IMR-90 (cell line): ENCODE results near the gene ELFN1. TPM values are rescaled to one million over a fixed set of nuclear protein-coding genes. Genes with fewer than 3 reads are reported as not detected.

Experiments used
- ATAC-seq: fragments of 200-7000 bp; cut with Tn5 transposase; 2 replicates; pipeline ENCODE4 v1.9.1; 2020; ENCODE audit warnings: low read depth, mild to moderate bottlenecking, moderate library complexity
- BruUV-seq: library from RNA; stranded (reverse); fragments of 400-500 nt; replicated peaks from 2 replicates; lab custom pipeline; 2021; lab: Mats Ljungman, UMichigan
- CTCF ChIA-PET: fragments of 300-600 bp; formaldehyde crosslinking; extraction: SDS; loops from one replicate; lab custom pipeline; 2021; ENCODE audit warnings: antibody characterized with exemption; lab: Yijun Ruan, JAX
- POLR2A ChIA-PET: fragments of 300-600 bp; sonication (Branson Sonifier 250); formaldehyde crosslinking; loops from one replicate; lab custom pipeline; 2022; ENCODE audit warnings: antibody characterized with exemption; ENCODE audit not compliant: unreplicated experiment; lab: Charles Lee
- DNase-seq: peaks from one replicate; pipeline ENCODE4 v3.0.0; 2013
- H2AFZ ChIP-seq: replicated peaks from 2 replicates; pipeline ENCODE3; 2013; ENCODE audit warnings: low read length, mild to moderate bottlenecking; ENCODE audit not compliant: poor library complexity
- H2AK5ac ChIP-seq: 2 replicates; pipeline ENCODE4 v1.6.1; 2013; ENCODE audit warnings: low read depth, low read length, inconsistent platforms
- H2AK9ac ChIP-seq: replicated peaks from 2 replicates; pipeline ENCODE3; 2013; ENCODE audit warnings: mild to moderate bottlenecking, low read depth, low read length, moderate library complexity; ENCODE audit not compliant: poor library complexity
- H2BK120ac ChIP-seq: 2 replicates; pipeline ENCODE4 v1.6.1; 2013; ENCODE audit warnings: low read depth, low read length, inconsistent platforms
- H2BK15ac ChIP-seq: 3 replicates; pipeline ENCODE4 v1.6.1; 2013; ENCODE audit warnings: low read depth, low read length, inconsistent platforms
- H2BK20ac ChIP-seq: 2 replicates; pipeline ENCODE4 v1.6.1; 2013; ENCODE audit warnings: low read depth, mild to moderate bottlenecking, inconsistent platforms, low read length, moderate library complexity
- H2BK5ac ChIP-seq: 2 replicates; pipeline ENCODE4 v1.6.1; 2013; ENCODE audit warnings: mild to moderate bottlenecking, low read depth, low read length, inconsistent platforms; ENCODE audit not compliant: poor library complexity, severe bottlenecking
- H3K14ac ChIP-seq: replicated peaks from 2 replicates; pipeline ENCODE4 v1.6.1; 2013; ENCODE audit warnings: low read depth, low read length, inconsistent platforms
- H3K18ac ChIP-seq: 2 replicates; pipeline ENCODE4 v1.6.1; 2013; ENCODE audit warnings: low read depth, low read length, control low read depth
- H3K23ac ChIP-seq: 2 replicates; pipeline ENCODE4 v1.6.1; 2013; ENCODE audit warnings: low read depth, low read length, inconsistent platforms
- H3K27ac ChIP-seq: 2 replicates; pipeline ENCODE4 v1.5.1; 2013; ENCODE audit warnings: mild to moderate bottlenecking, control low read depth, low read length; ENCODE audit not compliant: insufficient read depth
- H3K27me3 ChIP-seq: 2 replicates; pipeline ENCODE4 v1.6.1; 2013; ENCODE audit warnings: low read length; ENCODE audit not compliant: control insufficient read depth, insufficient read depth
- H3K36me3 ChIP-seq: 2 replicates; pipeline ENCODE4 v1.6.1; 2013; ENCODE audit warnings: low read length, mixed read lengths; ENCODE audit not compliant: control insufficient read depth, insufficient read depth
- H3K4ac ChIP-seq: 2 replicates; pipeline ENCODE4 v1.6.1; 2013; ENCODE audit warnings: low read depth, low read length, inconsistent platforms
- H3K4me1 ChIP-seq: 2 replicates; pipeline ENCODE4 v1.6.1; 2013; ENCODE audit warnings: low read length, mixed read lengths; ENCODE audit not compliant: control insufficient read depth, insufficient read depth
- H3K4me2 ChIP-seq: 2 replicates; pipeline ENCODE4 v1.6.1; 2013; ENCODE audit warnings: low read depth, mild to moderate bottlenecking, control low read depth, low read length, moderate library complexity
- H3K4me3 ChIP-seq: 2 replicates; pipeline ENCODE4 v1.5.1; 2013; ENCODE audit warnings: low read depth, mild to moderate bottlenecking, control low read depth, low read length, moderate library complexity; ENCODE audit not compliant: insufficient read depth
- H3K56ac ChIP-seq: 2 replicates; pipeline ENCODE4 v1.6.1; 2013; ENCODE audit warnings: low read length, inconsistent platforms; ENCODE audit not compliant: insufficient read depth; ENCODE audit errors: extremely low read depth
- H3K79me1 ChIP-seq, 2 experiments: 2 replicates each; pipeline ENCODE4 v1.6.1; 2013; ENCODE audit warnings: low read length in 2 of 2, inconsistent platforms in 1 of 2, low read depth in 1 of 2
- H3K9ac ChIP-seq: 2 replicates; pipeline ENCODE4 v1.6.1; 2013; ENCODE audit warnings: low read depth, low read length, control low read depth
- H3K9me1 ChIP-seq: 2 replicates; pipeline ENCODE4 v1.6.1; 2013; ENCODE audit warnings: low read length, inconsistent platforms; ENCODE audit not compliant: insufficient read depth
- H3K9me3 ChIP-seq: 2 replicates; pipeline ENCODE4 v1.6.1; 2013; ENCODE audit warnings: low read length; ENCODE audit not compliant: control insufficient read depth, insufficient read depth
- H4K20me1 ChIP-seq: 2 replicates; pipeline ENCODE4 v1.6.1; 2013; ENCODE audit warnings: low read length, inconsistent platforms; ENCODE audit not compliant: insufficient read depth
- H4K5ac ChIP-seq: 2 replicates; pipeline ENCODE4 v1.6.1; 2013; ENCODE audit warnings: mild to moderate bottlenecking, low read depth, low read length, control low read depth
- H4K8ac ChIP-seq, 2 experiments: 2 replicates each; pipeline ENCODE4 v1.6.1; 2013; ENCODE audit warnings: low read depth in 2 of 2, low read length in 2 of 2, control low read depth in 1 of 2, inconsistent platforms in 1 of 2
- H4K91ac ChIP-seq: 2 replicates; pipeline ENCODE4 v1.6.1; 2013; ENCODE audit warnings: low read depth, low read length, inconsistent platforms; ENCODE audit not compliant: insufficient read depth
- BHLHE40 ChIP-seq: fragments of 150-350 bp; IDR thresholded peaks from 2 replicates; pipeline ENCODE4 v1.6.1; 2016; ENCODE audit warnings: mild to moderate bottlenecking, low read depth, low read length
- MAFK ChIP-seq: IDR thresholded peaks from 2 replicates; pipeline ENCODE4 v1.6.1; 2012; ENCODE audit warnings: low read depth, low read length, improper control_type of control experiment
- POLR2A ChIP-seq: IDR thresholded peaks from 2 replicates; pipeline ENCODE4 v1.6.1; 2012; ENCODE audit warnings: mild to moderate bottlenecking, low read depth, low read length
- RCOR1 ChIP-seq: IDR thresholded peaks from 2 replicates; pipeline ENCODE4 v1.6.1; 2012; ENCODE audit warnings: mild to moderate bottlenecking, low read length, improper control_type of control experiment; ENCODE audit not compliant: insufficient replicate concordance
- WGBS, 2 experiments: methylation state at CpG; one replicate each; pipeline versions ENCODE4 v1.1.5 to v1.1.7; 2013; ENCODE audit warnings: missing lambda C conversion rate in 2 of 2; ENCODE audit not compliant: insufficient read length in 1 of 2; ENCODE audit errors: extremely low coverage in 2 of 2; 5-methylcytosine and 5-hydroxymethylcytosine counted together
- dilution Hi-C: fragments of 300-500 bp; cut with HindIII; formaldehyde crosslinking; loops from one replicate; pipeline ENCODE4 v1.14.3; 2018; ENCODE audit warnings: low sequenced_read_pairs; ENCODE audit not compliant: unreplicated experiment
- in situ Hi-C: fragments of 300-500 bp; cut with MboI; formaldehyde crosslinking; loops from 3 replicates; pipeline ENCODE4 v1.14.3; 2019; ENCODE audit warnings: low sequenced_read_pairs, inconsistent platforms, mixed read lengths
- intact Hi-C: fragments of 100-400 bp; cut with micrococcal nuclease; formaldehyde crosslinking; loops from 2 replicates; pipeline ENCODE4 v1.10.0; 2022
- polyA plus RNA-seq, 3 experiments: library from polyadenylated mRNA; depleted of rRNA; stranded (reverse); fragments of >200 nt; gene quantifications; 2 replicates each; pipeline ENCODE4 v1.2.3, GENCODE V29; 2012; ENCODE audit warnings: low replicate concordance in 1 of 3
- total RNA-seq: library from RNA; depleted of rRNA; stranded (reverse); fragments of >200 nt; gene quantifications from 2 replicates; pipeline ENCODE4 v1.2.3, GENCODE V29; 2012

Gene ELFN1
- total and polyA plus RNA-seq, 2 of the 4 experiments (the other 2 are of a cell fraction): 1.6 to 5.2 TPM

GRCh38 chr7:1706721-1707613 lies 36.9 kb downstream of the ELFN1 start:
- no peak overlapping the region for H3K14ac ChIP-seq
- TF ChIP-seq RCOR1 (no peak), POLR2A (no peak), MAFK (no peak), BHLHE40 (no peak)
- dilution Hi-C loops: no loop called here
- no peak overlapping the region for H4K91ac ChIP-seq
- ChIA-PET POLR2A (no interaction called here), CTCF (no interaction called here)
- no peaks in the 10 kb centered on the region for H3K36me3 ChIP-seq
- DNase-seq (no peak), ATAC-seq (no peak)
- no TSS peak for BruUV-seq
- H3K23ac ChIP-seq: no peak overlapping the region
- in situ Hi-C loops: no loop called here
- H3K9me3 ChIP-seq: peaks cover 9% of the 10 kb centered on the region
- intact Hi-C loops: no loop called here
- no peak overlapping the region for H2BK20ac ChIP-seq
- H3K27me3 ChIP-seq: peaks cover 3% of the 10 kb centered on the region
- no peaks in the 10 kb centered on the region; a peak in 1 of 4 replicates for H3K79me1 ChIP-seq
- H3K9ac ChIP-seq: no peak overlapping the region
- no peak overlapping the region for H4K8ac ChIP-seq
- no peak overlapping the region for H3K4me3 ChIP-seq
- no peak overlapping the region for H2BK15ac ChIP-seq
- H2AFZ ChIP-seq: no peak overlapping the region
- H4K20me1 ChIP-seq: peaks cover 3% of the 10 kb centered on the region; the same call in 1 of the 2 replicates
- no peak overlapping the region for H4K5ac ChIP-seq
- H3K4me1 ChIP-seq: no peaks in the 10 kb centered on the region
- no peak overlapping the region for H2BK5ac ChIP-seq
- no peak overlapping the region for H3K56ac ChIP-seq
- H2AK9ac ChIP-seq: no peak overlapping the region
- no peak overlapping the region for H3K27ac ChIP-seq
- H2BK120ac ChIP-seq: no peak overlapping the region
- H3K18ac ChIP-seq: no peak overlapping the region
- peaks cover 3% of the 10 kb centered on the region; the same call in 1 of the 2 replicates for H3K9me1 ChIP-seq
- H3K4ac ChIP-seq: no peak overlapping the region
- no peak overlapping the region for H2AK5ac ChIP-seq
- 80% methylated on average over 15 of the region's 33 CpGs; no CpG with 5 or more reads in 1 of the 2 experiments for WGBS, 2 experiments
- no peak overlapping the region for H3K4me2 ChIP-seq
